Activated CD4-positive, alpha-beta T cell treated with anti-CD3 and anti-CD28 coated beads for 4 hours (primary cell): ENCODE results near the gene STBD1.
"Not testable (repeated sequence)": the region's sequence is repeated elsewhere in the genome, so short reads cannot be mapped to it uniquely, and the experiment has no call there.

Source experiments
- DNase-seq, 2 donors: peaks; one replicate each; pipeline ENCODE4 v3.0.0-alpha.2; 2020

The STBD1 gene

DNA sequence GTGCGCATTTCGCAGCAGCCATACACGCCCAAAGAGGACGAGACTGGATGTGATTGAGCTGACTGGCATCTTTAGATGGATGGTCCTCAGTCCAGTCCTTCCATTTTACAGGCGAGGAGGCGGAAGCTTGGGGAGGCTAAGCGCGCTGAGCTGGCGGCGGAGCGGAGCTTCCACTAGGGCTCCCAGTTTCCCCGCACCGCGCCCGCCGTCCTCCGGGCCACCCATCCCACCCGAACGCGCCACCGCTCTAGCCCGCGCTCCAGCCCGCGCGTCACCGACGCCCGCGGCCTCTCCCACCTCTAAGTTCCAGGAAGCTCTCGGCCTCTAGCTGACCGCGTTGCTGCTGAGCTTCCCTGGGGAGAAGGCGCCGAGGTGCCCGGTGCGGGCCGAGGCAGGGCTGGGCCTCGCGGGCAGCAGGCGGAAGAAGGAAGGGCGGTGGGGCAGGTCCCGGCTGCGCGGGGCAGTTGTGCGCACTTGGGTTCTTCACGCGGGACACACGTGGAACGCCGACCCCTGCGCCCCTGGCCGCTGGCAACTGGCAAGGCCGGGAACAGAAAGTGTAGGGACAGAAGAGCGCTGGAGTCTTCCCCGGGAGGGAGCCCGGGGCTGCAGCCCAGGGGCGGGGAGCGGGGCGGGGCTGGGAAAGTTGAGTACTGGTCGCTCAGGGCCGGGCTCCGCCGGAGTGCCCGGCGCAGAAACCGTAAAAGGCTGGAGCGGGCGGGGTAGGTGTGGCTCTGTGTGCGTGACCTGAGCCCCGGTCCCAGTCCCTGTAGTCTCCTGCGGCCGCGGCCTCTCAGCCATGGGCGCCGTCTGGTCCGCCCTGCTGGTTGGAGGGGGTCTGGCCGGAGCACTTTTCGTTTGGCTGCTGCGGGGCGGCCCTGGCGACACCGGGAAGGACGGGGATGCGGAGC lies at the start of gene STBD1:
Gene STBD1, plus strand, starts transcription at position 763 of the 911 bp plus-strand sequence. Its CDS starts 37 bp downstream, at position 800.
- peak; percentile 18 to 20 for DNase-seq

- no peak for DNase-seq
These were observed 49.6 kb upstream of the STBD1 start for GRCh38 chr4:76256968-76257367.

- no peak for DNase-seq
These were observed 48.7 kb upstream of the STBD1 start for GRCh38 chr4:76257824-76258223.

GRCh38 chr4:76260571-76260970 lies 46.0 kb upstream of the STBD1 start:
- DNase-seq: no peak

GRCh38 chr4:76265631-76266218 lies 40.8 kb upstream of the STBD1 start:
- DNase-seq: no peak

DNA sequence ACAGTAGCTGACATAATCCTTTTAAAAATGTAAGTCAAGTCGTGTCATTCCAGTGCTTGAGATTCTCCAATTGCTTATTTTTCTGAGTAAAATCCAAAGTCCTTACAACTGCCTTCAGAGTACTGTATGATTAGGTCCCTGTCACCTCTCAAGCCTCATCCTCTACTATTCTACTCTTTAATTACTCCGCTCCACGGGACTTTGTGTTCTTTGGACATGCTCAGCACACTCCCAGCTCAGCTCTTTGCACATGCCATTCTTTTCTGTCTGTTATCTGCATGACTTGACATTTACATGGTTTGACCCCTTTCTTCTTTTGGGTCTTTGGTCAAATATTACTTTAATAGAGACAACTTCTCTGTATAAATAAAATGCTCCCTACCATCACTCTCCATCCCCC lies 39.9 kb upstream of the STBD1 start:
- DNase-seq: no peak

DNA sequence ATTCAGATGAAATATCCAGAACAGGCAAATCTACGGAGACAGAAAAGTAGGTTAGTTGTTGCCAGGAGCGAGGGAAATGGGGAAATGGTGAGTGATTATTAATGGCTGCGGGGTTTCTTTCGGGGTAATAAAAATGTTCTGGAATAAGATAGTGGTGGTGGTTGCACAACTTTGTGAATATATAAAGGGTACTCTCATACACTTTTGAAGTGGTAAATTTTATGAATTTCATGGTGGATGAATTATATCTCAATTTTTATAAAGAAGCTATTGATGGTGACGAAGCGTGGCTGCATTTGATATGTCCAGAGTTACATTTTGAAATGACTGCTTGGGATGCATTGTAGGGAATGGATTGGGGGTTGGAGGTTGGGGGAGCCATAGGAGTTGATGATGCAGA lies 38.7 kb upstream of the STBD1 start:
- DNase-seq: no peak

GRCh38 chr4:76270244-76271175 lies 36.0 kb upstream of the STBD1 start:
- no peak for DNase-seq

DNA sequence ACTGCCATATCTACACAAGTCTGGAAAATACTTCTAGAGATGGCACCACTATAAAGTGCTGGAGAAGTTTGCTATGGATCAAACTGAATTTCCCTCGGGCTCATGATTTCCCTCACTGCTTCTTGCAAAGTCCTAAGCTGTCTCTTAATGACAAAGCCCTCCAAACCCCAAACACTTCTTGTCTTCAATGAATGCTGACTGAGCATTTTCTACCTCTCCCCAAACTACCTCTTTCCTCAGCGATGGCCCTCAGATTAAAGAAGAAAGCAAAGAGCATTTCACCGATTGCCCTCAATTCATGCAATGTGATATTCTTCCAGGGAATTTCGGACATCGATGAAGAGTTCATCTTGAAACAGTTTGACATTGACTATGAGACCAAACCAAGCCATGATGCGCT lies 35.3 kb upstream of the STBD1 start:
- DNase-seq: no peak

GRCh38 chr4:76272073-76272472 lies 34.5 kb upstream of the STBD1 start:
- DNase-seq: no peak

GRCh38 chr4:76272582-76272981 lies 34.0 kb upstream of the STBD1 start:
- no peak for DNase-seq

- no peak for DNase-seq
These were observed 33.5 kb upstream of the STBD1 start for GRCh38 chr4:76272999-76273398.

DNA sequence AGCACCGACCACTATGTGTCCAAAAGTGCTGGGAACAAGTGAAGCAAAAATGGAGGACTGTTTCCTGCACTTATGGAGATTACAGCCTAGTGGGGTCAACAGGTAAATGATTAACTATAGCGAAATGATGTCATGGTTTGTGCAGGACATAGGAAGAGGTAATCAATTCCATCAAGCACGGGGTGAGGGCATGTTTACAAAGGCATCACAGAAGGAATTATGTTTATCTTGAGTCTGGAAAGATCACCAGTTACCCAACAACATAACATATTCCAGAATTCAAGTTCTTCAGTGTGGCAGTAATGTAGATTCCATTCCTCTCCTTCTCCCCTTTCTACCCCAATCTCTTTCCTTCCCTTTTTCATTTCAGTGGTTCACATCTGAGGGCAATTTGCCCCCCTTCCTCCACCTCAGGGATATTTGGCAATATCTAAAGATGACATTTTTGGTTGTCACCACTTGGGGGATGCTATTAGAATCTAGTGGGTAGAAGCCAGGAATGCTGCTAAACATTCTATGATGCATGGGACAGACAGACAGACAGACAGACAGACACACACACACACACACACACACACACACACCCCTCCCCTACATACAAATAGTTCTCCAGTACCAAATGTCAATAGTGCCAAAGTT lies 30.9 kb upstream of the STBD1 start:
- no peak for DNase-seq

DNA sequence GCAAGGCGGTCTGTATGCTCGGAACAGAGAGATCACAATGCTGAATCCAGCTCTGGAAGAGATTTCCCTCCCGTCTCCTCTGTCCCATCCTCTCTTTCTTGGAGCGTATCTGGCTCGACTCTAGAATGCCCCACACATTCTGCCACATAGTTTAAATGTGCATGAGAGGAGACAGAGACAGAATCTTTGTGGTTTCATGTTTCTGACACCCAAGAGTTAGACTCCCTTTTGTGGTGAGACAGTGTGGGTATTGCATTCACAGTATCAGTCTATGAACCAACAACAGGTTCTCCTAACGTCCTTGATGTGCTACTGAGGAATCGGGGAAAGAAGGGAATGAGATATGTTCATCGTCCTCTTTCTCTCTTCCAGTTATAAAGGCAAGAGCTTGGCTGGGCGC lies 29.7 kb upstream of the STBD1 start:
- no peak for DNase-seq

GRCh38 chr4:76277667-76278066 lies 28.9 kb upstream of the STBD1 start:
- no peak for DNase-seq

DNA sequence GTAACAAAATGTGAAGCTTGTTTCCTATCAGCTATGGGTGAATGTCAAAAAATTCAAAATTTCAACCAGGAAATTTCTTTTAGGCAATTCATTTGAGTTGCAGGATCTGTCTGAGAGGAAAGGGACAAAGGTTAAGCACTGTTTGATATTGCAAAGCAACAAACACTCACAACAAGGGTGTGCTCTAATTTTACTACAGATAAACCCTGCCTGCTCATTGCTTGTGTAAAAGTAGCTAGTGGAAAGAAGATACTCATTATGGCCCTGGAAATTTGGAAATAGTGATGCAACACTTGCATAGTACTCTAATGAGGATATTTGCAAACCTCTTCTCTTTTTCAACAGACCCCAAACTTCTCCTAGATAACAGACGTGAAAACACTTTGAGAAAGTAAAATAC lies 27.9 kb upstream of the STBD1 start:
- no peak for DNase-seq

- peak in 1 of 2 donors; percentile 4 for DNase-seq
These were observed 27.1 kb upstream of the STBD1 start for GRCh38 chr4:76279462-76279861.

- DNase-seq: no peak
These were observed 25.8 kb upstream of the STBD1 start for GRCh38 chr4:76280488-76281441.

DNA sequence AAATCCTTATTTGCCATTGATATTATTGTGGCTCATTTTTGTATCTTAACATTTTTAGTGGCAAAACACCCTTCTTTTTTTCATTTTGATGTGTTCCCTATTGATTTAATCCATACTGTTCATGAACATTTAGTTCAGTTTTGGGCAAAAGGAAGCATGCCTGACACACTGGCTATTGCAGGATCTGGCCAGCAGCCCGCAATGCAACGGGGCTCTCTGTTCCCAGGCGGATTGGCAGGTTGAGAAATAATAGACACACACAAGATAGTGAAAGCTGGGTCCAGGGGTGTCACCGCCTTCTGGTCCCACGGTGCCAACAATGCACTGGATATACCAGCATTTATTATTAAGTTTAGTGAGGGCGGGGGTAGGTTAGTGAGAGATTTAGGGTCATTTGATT lies 24.9 kb upstream of the STBD1 start:
- DNase-seq: not testable (repeated sequence)

- DNase-seq: no peak
These were observed 23.4 kb upstream of the STBD1 start for GRCh38 chr4:76282941-76283689.

- DNase-seq: no peak
These were observed 22.6 kb upstream of the STBD1 start for GRCh38 chr4:76283900-76284299.
